Upper lobe of left lung (tissue), 6 donors: ENCODE data around the gene ACTRT3. TPM values are rescaled to one million over a fixed set of nuclear protein-coding genes. Genes with fewer than 3 reads are reported as not detected.

Experiments used
- ATAC-seq, 2 donors: fragments of 200-7000 bp; cut with Tn5 transposase; one replicate each; pipeline ENCODE4 v1.9.1; 2022; ENCODE audit warnings: mild to moderate bottlenecking in 2 of 2, moderate library complexity in 2 of 2; ENCODE audit not compliant: low FRiP score in 2 of 2
- DNase-seq, 2 donors: peaks; one replicate each; pipeline ENCODE4 v3.0.0-alpha.2; 2019 to 2020
- H3K27ac ChIP-seq, 4 donors: fragments of 200-600 bp; sonication (generic); one replicate each; pipeline ENCODE4 v1.5.1; 2016 to 2019
- H3K27me3 ChIP-seq, 4 donors: fragments of 200-600 bp; sonication (generic); one replicate each; pipeline ENCODE4 v1.5.1; 2017 to 2019
- H3K36me3 ChIP-seq, 4 donors: fragments of 200-600 bp; sonication (generic); one replicate each; pipeline ENCODE4 v1.5.1; 2016 to 2019
- H3K4me1 ChIP-seq, 4 donors: fragments of 200-600 bp; sonication (generic); one replicate each; pipeline ENCODE4 v1.5.1; 2018 to 2019
- H3K4me3 ChIP-seq, 4 donors: fragments of 200-600 bp; sonication (generic); one replicate each; pipeline ENCODE4 v1.5.1; 2017 to 2019; ENCODE audit warnings: mild to moderate bottlenecking in 2 of 4, moderate library complexity in 1 of 4
- H3K9me3 ChIP-seq, 4 donors: fragments of 200-600 bp; sonication (generic); one replicate each; pipeline ENCODE4 v1.5.1; 2018 to 2019
- CTCF ChIP-seq, 6 experiments: fragments of 450-650 bp in 4 of 6; fragments of 200-600 bp in 2 of 6; sonication (generic) in 2 of 6; IDR thresholded peaks; one replicate each; pipeline ENCODE4 v1.5.1; 2016 to 2019; ENCODE audit warnings: antibody characterized with exemption in 6 of 6
- EP300 ChIP-seq, 4 donors: sonication (generic); formaldehyde crosslinking; IDR thresholded peaks; one replicate each; pipeline ENCODE4 v1.5.1; 2017; ENCODE audit warnings: antibody characterized with exemption in 4 of 4, control low read depth in 2 of 4
- POLR2A ChIP-seq, 4 donors: fragments of 450-650 bp; IDR thresholded peaks; one replicate each; pipeline ENCODE4 v1.5.1; 2016 to 2017; ENCODE audit warnings: antibody characterized with exemption in 4 of 4, mild to moderate bottlenecking in 2 of 4
- POLR2AphosphoS5 ChIP-seq, 2 donors: sonication (generic); formaldehyde crosslinking; IDR thresholded peaks; one replicate each; pipeline ENCODE4 v1.5.1; 2017; ENCODE audit warnings: antibody characterized with exemption in 2 of 2
- WGBS, 2 donors: methylation state at CpG; one replicate each; pipeline ENCODE4 v1.1.5; 2017 to 2018; 5-methylcytosine and 5-hydroxymethylcytosine counted together
- total RNA-seq, 6 donors: library from RNA; depleted of rRNA in 4 of 6; stranded (reverse); fragments of >200 nt in 4 of 6; gene quantifications; one replicate each; pipeline versions ENCODE4 v1.1.0 to v1.2.1, GENCODE V29; 2016 to 2021
- donor health status: DM: no; HTN: no; CAD: no; lungs with moderate emphysema.
- donor health status: DM: no; HTN: yes; CAD: no; lungs with severe emphysema.

ACTRT3 gene
- total RNA-seq, 6 donors from 2014 or later = 0.55 to 6.3 (median 1.7) TPM

GRCh38 chr3:169813757-169814517, 44.6 kb upstream of the ACTRT3 start:
- no peaks in the 10 kb centered on the region for H3K36me3 ChIP-seq
- TF ChIP-seq POLR2A (IDR thresholded peaks at IDR 0.05) = no peak
- peak in 4 of 6 experiments; percentile 12 to 44 (median 26) for TF ChIP-seq CTCF (IDR thresholded peaks at IDR 0.05)
- no peak for TF ChIP-seq POLR2AphosphoS5 (IDR thresholded peaks at IDR 0.05)
- TF ChIP-seq EP300 (IDR thresholded peaks at IDR 0.05) = no peak
- no peaks in the 10 kb centered on the region for H3K27me3 ChIP-seq
- peak overlapping the region in 3 of 4 donors; percentile 56 to 76 (median 72) for H3K4me3 ChIP-seq
- peak in 1 of 2 donors; percentile 28 for DNase-seq
- peaks cover 0 to 7% (median 0%) of the 10 kb centered on the region in 4 donors for H3K9me3 ChIP-seq
- no peak overlapping the region for H3K27ac ChIP-seq
- 64 to 72% methylated on average over 23 to 27 of the region's 27 CpGs for WGBS, 2 donors
- peaks cover 9 to 26% (median 26%) of the 10 kb centered on the region in 4 donors for H3K4me1 ChIP-seq
- ATAC-seq = peak; percentile 43 to 79

GRCh38 chr3:169813278-169813677, 43.9 kb upstream of the ACTRT3 start:
- WGBS, 2 donors = 51% methylated on average over 8 of the region's 8 CpGs
- Histone ChIP-seq H3K36me3 (no peaks in the 10 kb centered on the region), H3K9me3 (peaks cover 0 to 7% (median 0%) of the 10 kb centered on the region in 4 donors), H3K4me3 (peak overlapping the region in 3 of 4 donors; percentile 56 to 76 (median 72)), H3K27ac (peak overlapping the region in 2 of 4 donors; percentile 74 to 75), H3K27me3 (no peaks in the 10 kb centered on the region), H3K4me1 (peaks cover 9 to 26% (median 26%) of the 10 kb centered on the region in 4 donors)
- DNase-seq = no peak
- no peak for TF ChIP-seq CTCF (IDR thresholded peaks at IDR 0.05)
- no peak for TF ChIP-seq POLR2A (IDR thresholded peaks at IDR 0.05)
- TF ChIP-seq POLR2AphosphoS5 (IDR thresholded peaks at IDR 0.05) = no peak
- no peak for TF ChIP-seq EP300 (IDR thresholded peaks at IDR 0.05)
- ATAC-seq = no peak

- H3K4me1 ChIP-seq = peaks cover 9 to 26% (median 26%) of the 10 kb centered on the region in 4 donors
- peak within 1 kb of the TSS; percentile 56 to 76 (median 65) for H3K4me3 ChIP-seq
- peak in 2 of 4 donors; percentile 9 to 24 for TF ChIP-seq POLR2A (IDR thresholded peaks at IDR 0.05)
- TF ChIP-seq EP300 (IDR thresholded peaks at IDR 0.05) = no peak
- peak in 3 of 6 experiments; percentile 18 to 33 (median 27) for TF ChIP-seq CTCF (IDR thresholded peaks at IDR 0.05)
- no peak for TF ChIP-seq POLR2AphosphoS5 (IDR thresholded peaks at IDR 0.05)
- no peaks in the 10 kb centered on the region for H3K27me3 ChIP-seq
- 9 to 26% methylated on average over 13 to 39 of the region's 56 CpGs for WGBS, 2 donors
- H3K27ac ChIP-seq = peak within 1 kb of the TSS; percentile 70 to 77 (median 74)
- DNase-seq = peak; percentile 85 to 96
- peaks cover 0 to 7% (median 0%) of the 10 kb centered on the region in 4 donors for H3K9me3 ChIP-seq
- H3K36me3 ChIP-seq = no peaks in the 10 kb centered on the region
- peak; percentile 92 to 94 for ATAC-seq
Measured at GRCh38 chr3:169812332-169813235, 43.2 kb upstream of the ACTRT3 start, which contains the start of the genes LRRC34 and LRRIQ4. Gene LRRC34 (minus strand): TSS chr3:169812904. CDS start chr3:169812548, 356 bp downstream. Gene LRRIQ4 (plus strand): TSS chr3:169812870. CDS start chr3:169821922, 9,052 bp downstream.

GRCh38 chr3:169811631-169812331, 42.4 kb upstream of the ACTRT3 start:
- WGBS, 2 donors = 8 to 16% methylated on average over 15 to 28 of the region's 29 CpGs
- peak overlapping the region; percentile 70 to 77 (median 74) for H3K27ac ChIP-seq
- peak overlapping the region; percentile 56 to 76 (median 65) for H3K4me3 ChIP-seq
- TF ChIP-seq EP300 (IDR thresholded peaks at IDR 0.05) = no peak
- TF ChIP-seq CTCF (IDR thresholded peaks at IDR 0.05) = no peak
- TF ChIP-seq POLR2AphosphoS5 (IDR thresholded peaks at IDR 0.05) = no peak
- TF ChIP-seq POLR2A (IDR thresholded peaks at IDR 0.05) = no peak
- H3K36me3 ChIP-seq = no peaks in the 10 kb centered on the region
- H3K27me3 ChIP-seq = no peaks in the 10 kb centered on the region
- DNase-seq = no peak
- peak; percentile 30 to 53 for ATAC-seq
- peaks cover 9 to 26% (median 26%) of the 10 kb centered on the region in 4 donors for H3K4me1 ChIP-seq
- peaks cover 0 to 7% (median 0%) of the 10 kb centered on the region in 4 donors for H3K9me3 ChIP-seq
